ENCODE results near the gene LDLRAD3. TPM values are rescaled to one million over a fixed set of nuclear protein-coding genes. Genes with fewer than 3 reads are reported as not detected.
A peak's percentile ranks its signal among the peaks of the same experiment; 100 is the strongest.

LDLRAD3 gene
- polyA plus RNA-seq, 1 of the 3 experiments (the other 2 are of a cell fraction), result 10.6 TPM

- TF ChIP-seq EZH2phosphoT487 (IDR thresholded peaks at IDR 0.05; ENCODE audit: borderline replicate concordance, low read depth) (no peak), RCOR1 (IDR thresholded peaks at IDR 0.05; ENCODE audit: low read length) (no peak)
These were observed 160.2 kb downstream of the LDLRAD3 start (continued) for GRCh38 chr11:36103933-36104530.

DNA sequence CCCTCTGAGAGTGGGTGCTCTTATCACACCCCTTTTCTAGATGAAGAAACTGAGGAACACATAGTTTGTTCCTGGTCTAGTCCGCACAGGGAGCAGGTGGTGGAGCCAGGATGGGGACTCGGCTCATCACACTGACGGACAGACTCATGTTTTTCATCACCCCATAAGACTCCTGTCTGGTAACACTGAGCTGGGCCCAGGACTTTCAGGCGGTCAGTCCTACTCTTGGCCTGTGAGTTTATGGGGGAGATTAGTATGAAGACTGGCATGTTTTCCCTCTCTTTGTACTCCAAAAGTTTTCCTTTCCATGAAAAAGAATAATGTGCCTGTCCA is 160.8 kb downstream of the LDLRAD3 start:
- H3K27me3 ChIP-seq (ENCODE audit: insufficient read depth), result no peaks in the 10 kb centered on the region
- no peaks in the 10 kb centered on the region for H3K9me2 ChIP-seq
- no peak overlapping the region for H3K9ac ChIP-seq
- TF ChIP-seq USF2 (IDR thresholded peaks at IDR 0.05; ENCODE audit: borderline replicate concordance, low read depth, low read length), result no peak
- no peak for TF ChIP-seq TEAD4 (IDR thresholded peaks at IDR 0.05; ENCODE audit: borderline replicate concordance, insufficient read depth)
- no peak for TF ChIP-seq MXI1 (IDR thresholded peaks at IDR 0.05; ENCODE audit: low read depth, low read length)
- TF ChIP-seq MEF2A (IDR thresholded peaks at IDR 0.05; ENCODE audit: borderline replicate concordance, low read depth), result no peak
- TF ChIP-seq TCF12 (IDR thresholded peaks at IDR 0.05), result no peak
- no peak for TF ChIP-seq FOXM1 (IDR thresholded peaks at IDR 0.05; ENCODE audit: low read depth)
- TF ChIP-seq FOXJ3 (CRISPR knock-in tag; IDR thresholded peaks at IDR 0.05), result no peak
- H4K20me1 ChIP-seq (ENCODE audit: insufficient read depth), result no peaks in the 10 kb centered on the region
- H3K27ac ChIP-seq (ENCODE audit: low read depth in 2 of 2, low read length in 1 of 2), result no peak overlapping the region
- H3K9me3 ChIP-seq, result no peaks in the 10 kb centered on the region
- no peak overlapping the region for H3K4me3 ChIP-seq (ENCODE audit: low read depth in 2 of 2, low read length in 1 of 2)
- peaks cover 0 to under 1% of the 10 kb centered on the region in 2 experiments; a peak in 1 of 4 replicates for H3K4me1 ChIP-seq (ENCODE audit: control insufficient read depth in 1 of 2, insufficient read depth in 2 of 2, low read depth in 1 of 2, low read length in 1 of 2)
- DNase-seq, result no peak
- H3K4me2 ChIP-seq, result no peak overlapping the region
- H3K79me2 ChIP-seq (ENCODE audit: insufficient read depth), result no peaks in the 10 kb centered on the region
- ChIA-PET CTCF (no interaction called here), POLR2A (no interaction called here)
- no peaks in the 10 kb centered on the region for H3F3A ChIP-seq (replicated peaks; ENCODE audit: insufficient read depth)
- H2AFZ ChIP-seq (ENCODE audit: low read depth), result no peak overlapping the region
- peaks cover 0 to 4% of the 10 kb centered on the region in 2 experiments for H3K36me3 ChIP-seq (replicated peaks in 1 of 2; ENCODE audit: control insufficient read depth in 1 of 2, insufficient read depth in 2 of 2, low read length in 1 of 2)
- 93% methylated on average over 4 of the region's 4 CpGs for WGBS (ENCODE audit: low lambda C conversion rate)

- Histone ChIP-seq H3K4me1 (ENCODE audit: control insufficient read depth in 1 of 2, insufficient read depth in 2 of 2, low read depth in 1 of 2, low read length in 1 of 2) (peaks cover 0 to 3% of the 10 kb centered on the region in 2 experiments; a peak in 1 of 4 replicates), H3K27me3 (ENCODE audit: insufficient read depth) (no peaks in the 10 kb centered on the region), H3F3A (replicated peaks; ENCODE audit: insufficient read depth) (no peaks in the 10 kb centered on the region), H3K27ac (ENCODE audit: low read depth in 2 of 2, low read length in 1 of 2) (no peak overlapping the region), H4K20me1 (ENCODE audit: insufficient read depth) (no peaks in the 10 kb centered on the region), H3K36me3 (replicated peaks in 1 of 2; ENCODE audit: control insufficient read depth in 1 of 2, insufficient read depth in 2 of 2, low read length in 1 of 2) (no peaks in the 10 kb centered on the region), H3K9me3 (no peaks in the 10 kb centered on the region), H3K4me3 (ENCODE audit: low read depth in 2 of 2, low read length in 1 of 2) (no peak overlapping the region), H3K9ac (no peak overlapping the region), H3K4me2 (no peak overlapping the region), H3K79me2 (ENCODE audit: insufficient read depth) (no peaks in the 10 kb centered on the region), H2AFZ (ENCODE audit: low read depth) (no peak overlapping the region), H3K9me2 (no peaks in the 10 kb centered on the region)
- ChIA-PET CTCF (interaction anchor here (1.1 kb wide), 1 partner anchor 65 kb away, joined by 3 read pairs; no protein-coding TSS in a partner anchor), POLR2A (no interaction called here)
- no peak for DNase-seq
- 94% methylated on average over 9 of the region's 9 CpGs for WGBS (ENCODE audit: low lambda C conversion rate)
- TF ChIP-seq, protein P1, sequence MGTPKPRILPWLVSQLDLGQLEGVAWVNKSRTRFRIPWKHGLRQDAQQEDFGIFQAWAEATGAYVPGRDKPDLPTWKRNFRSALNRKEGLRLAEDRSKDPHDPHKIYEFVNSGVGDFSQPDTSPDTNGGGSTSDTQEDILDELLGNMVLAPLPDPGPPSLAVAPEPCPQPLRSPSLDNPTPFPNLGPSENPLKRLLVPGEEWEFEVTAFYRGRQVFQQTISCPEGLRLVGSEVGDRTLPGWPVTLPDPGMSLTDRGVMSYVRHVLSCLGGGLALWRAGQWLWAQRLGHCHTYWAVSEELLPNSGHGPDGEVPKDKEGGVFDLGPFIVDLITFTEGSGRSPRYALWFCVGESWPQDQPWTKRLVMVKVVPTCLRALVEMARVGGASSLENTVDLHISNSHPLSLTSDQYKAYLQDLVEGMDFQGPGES (IDR thresholded peaks at IDR 0.05; ENCODE audit: low read depth, low read length), result no peak
- peak; percentile 75; the same call in 1 of the 2 replicates for TF ChIP-seq REST (IDR thresholded peaks at IDR 0.05; ENCODE audit: low read depth, low read length)
- TF ChIP-seq, protein P2, sequence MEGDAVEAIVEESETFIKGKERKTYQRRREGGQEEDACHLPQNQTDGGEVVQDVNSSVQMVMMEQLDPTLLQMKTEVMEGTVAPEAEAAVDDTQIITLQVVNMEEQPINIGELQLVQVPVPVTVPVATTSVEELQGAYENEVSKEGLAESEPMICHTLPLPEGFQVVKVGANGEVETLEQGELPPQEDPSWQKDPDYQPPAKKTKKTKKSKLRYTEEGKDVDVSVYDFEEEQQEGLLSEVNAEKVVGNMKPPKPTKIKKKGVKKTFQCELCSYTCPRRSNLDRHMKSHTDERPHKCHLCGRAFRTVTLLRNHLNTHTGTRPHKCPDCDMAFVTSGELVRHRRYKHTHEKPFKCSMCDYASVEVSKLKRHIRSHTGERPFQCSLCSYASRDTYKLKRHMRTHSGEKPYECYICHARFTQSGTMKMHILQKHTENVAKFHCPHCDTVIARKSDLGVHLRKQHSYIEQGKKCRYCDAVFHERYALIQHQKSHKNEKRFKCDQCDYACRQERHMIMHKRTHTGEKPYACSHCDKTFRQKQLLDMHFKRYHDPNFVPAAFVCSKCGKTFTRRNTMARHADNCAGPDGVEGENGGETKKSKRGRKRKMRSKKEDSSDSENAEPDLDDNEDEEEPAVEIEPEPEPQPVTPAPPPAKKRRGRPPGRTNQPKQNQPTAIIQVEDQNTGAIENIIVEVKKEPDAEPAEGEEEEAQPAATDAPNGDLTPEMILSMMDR (IDR thresholded peaks at IDR 0.05), result no peak
- no peak for TF ChIP-seq RXRA (IDR thresholded peaks at IDR 0.05; ENCODE audit: borderline replicate concordance, low read depth)
- TF ChIP-seq TAF1 (IDR thresholded peaks at IDR 0.05; ENCODE audit: borderline replicate concordance, low read depth, low read length), result no peak
These were observed 162.1 kb downstream of the LDLRAD3 start for GRCh38 chr11:36105743-36106581.

Data from SK-N-SH (cell line).